Keratinocyte (primary cell): ENCODE measurements around the gene AKR1A1.

Source experiments
- CTCF ChIP-seq, 3 experiments: IDR thresholded peaks in 1 of 3; conservative IDR thresholded peaks in 1 of 3; optimal IDR thresholded peaks in 1 of 3; 2 replicates in 2 of 3; 3 replicates in 1 of 3; pipeline versions ENCODE3 to v1.5.1; 2011; ENCODE audit warnings: low read length in 3 of 3, mild to moderate bottlenecking in 3 of 3, moderate library complexity in 2 of 3, control low read depth in 1 of 3, inconsistent platforms in 1 of 3; ENCODE audit not compliant: insufficient read depth in 2 of 3; ENCODE audit errors: extremely low read depth in 1 of 3
- EZH2 ChIP-seq: IDR thresholded peaks from one replicate; pipeline ENCODE4 v1.6.1; 2012; ENCODE audit warnings: inconsistent platforms, mild to moderate bottlenecking, low read length, moderate library complexity

- TF ChIP-seq EZH2 = no peak
- TF ChIP-seq CTCF (optimal IDR thresholded peaks at IDR 0.05 in 1 of 3, IDR thresholded peaks at IDR 0.05 in 1 of 3, conservative IDR thresholded peaks at IDR 0.05 in 1 of 3; ENCODE audit: extremely low read depth in 1 of 3, insufficient read depth in 2 of 3, low read length in 3 of 3) = no peak
Observed at GRCh38 chr1:45604239-45604638, 53.6 kb downstream of the AKR1A1 start.
